Ascending aorta (tissue), 2 donors: Measurements from ENCODE around the gene ACSM4. TPM values are rescaled to one million over a fixed set of nuclear protein-coding genes. Genes with fewer than 3 reads are reported as not detected.

Experiments used
- DNase-seq, 2 donors: peaks; one replicate each; pipeline ENCODE4 v3.0.0-alpha.2; 2019; ENCODE audit warnings: low spot score in 2 of 2
- H3K27ac ChIP-seq, 2 donors: fragments of 200-600 bp; sonication (generic); one replicate each; pipeline ENCODE4 v1.5.1; 2016 to 2017; ENCODE audit warnings: mild to moderate bottlenecking in 1 of 2
- H3K27me3 ChIP-seq: fragments of 200-600 bp; sonication (generic); one replicate; pipeline ENCODE4 v1.5.1; 2017
- H3K36me3 ChIP-seq, 2 donors: fragments of 200-600 bp; sonication (generic); one replicate each; pipeline ENCODE4 v1.5.1; 2016
- H3K4me1 ChIP-seq, 2 donors: fragments of 200-600 bp; sonication (generic); one replicate each; pipeline ENCODE4 v1.5.1; 2016 to 2017; ENCODE audit warnings: mild to moderate bottlenecking in 1 of 2
- H3K4me3 ChIP-seq, 2 donors: fragments of 200-600 bp; sonication (generic); one replicate each; pipeline ENCODE4 v1.5.1; 2016 to 2017; ENCODE audit warnings: mild to moderate bottlenecking in 1 of 2
- H3K9me3 ChIP-seq, 2 donors: fragments of 200-600 bp; sonication (generic); one replicate each; pipeline ENCODE4 v1.5.1; 2016
- CTCF ChIP-seq, 3 experiments: fragments of 200-600 bp in 2 of 3; fragments of 450-650 bp in 1 of 3; sonication (generic) in 2 of 3; IDR thresholded peaks; one replicate each; pipeline ENCODE4 v1.5.1; 2016 to 2019; ENCODE audit warnings: antibody characterized with exemption in 3 of 3, mild to moderate bottlenecking in 1 of 3, moderate library complexity in 1 of 3
- intact Hi-C: fragments of 100-400 bp; cut with DNase I; formaldehyde crosslinking; loops from one replicate; pipeline ENCODE4 v1.15.1; 2023
- total RNA-seq: library from RNA; depleted of rRNA; stranded (reverse); fragments of >200 nt; gene quantifications from one replicate; pipeline ENCODE4 v1.1.0, GENCODE V29; 2016

The ACSM4 gene
- total RNA-seq, 1 donor from 2014 or later, result not detected

GRCh38 chr12:7339675-7340074, 35.8 kb downstream of the ACSM4 start:
- TF ChIP-seq CTCF (IDR thresholded peaks at IDR 0.05), result no peak
- H3K4me3 ChIP-seq, result no peak overlapping the region
- no peak overlapping the region for H3K27ac ChIP-seq
- peaks cover 6 to 7% of the 10 kb centered on the region in 2 donors for H3K9me3 ChIP-seq
- H3K4me1 ChIP-seq, result no peaks in the 10 kb centered on the region
- DNase-seq, result no peak
- no peaks in the 10 kb centered on the region for H3K27me3 ChIP-seq
- intact Hi-C loops, result no loop called here
- H3K36me3 ChIP-seq, result no peaks in the 10 kb centered on the region

- H3K4me1 ChIP-seq, result no peaks in the 10 kb centered on the region
Measured at GRCh38 chr12:7344833-7345606, 41.1 kb downstream of the ACSM4 start.

DNA sequence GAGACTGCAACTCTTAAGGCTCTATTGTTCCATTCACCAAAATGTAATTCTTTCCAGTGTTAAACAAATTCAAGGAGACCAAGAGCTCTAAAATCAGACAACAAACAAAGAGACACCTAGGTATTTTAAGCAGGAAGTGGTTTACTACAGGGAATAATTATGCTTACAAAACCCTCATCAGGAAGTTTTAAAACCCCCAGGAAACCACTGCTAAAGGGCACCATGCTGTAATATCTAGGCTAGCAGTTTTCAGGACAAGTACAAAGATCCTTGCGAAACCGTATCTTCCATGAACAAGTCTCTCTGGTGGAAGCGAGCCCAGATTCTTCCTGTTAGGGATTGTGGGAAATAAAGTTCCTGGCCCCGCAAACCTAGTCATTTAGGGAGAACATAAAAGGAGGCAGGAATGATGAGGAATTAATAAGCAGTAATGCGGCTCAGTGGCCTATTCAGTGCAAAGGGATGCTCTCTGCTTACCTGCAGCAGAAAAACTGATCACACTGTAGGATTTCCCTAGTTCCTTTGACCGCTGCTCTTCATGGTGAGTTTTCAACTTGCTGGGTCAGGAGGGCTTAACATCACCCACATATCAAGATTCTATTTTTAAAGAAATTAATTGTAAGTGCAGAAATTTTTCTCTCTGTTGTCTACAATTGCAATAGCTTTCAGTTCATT, 42.8 kb downstream of the ACSM4 start:
- TF ChIP-seq CTCF (IDR thresholded peaks at IDR 0.05), result no peak
- Histone ChIP-seq H3K36me3 (no peaks in the 10 kb centered on the region), H3K9me3 (peaks cover 9 to 12% of the 10 kb centered on the region in 2 donors), H3K4me1 (no peaks in the 10 kb centered on the region), H3K4me3 (no peak overlapping the region), H3K27me3 (no peaks in the 10 kb centered on the region), H3K27ac (no peak overlapping the region)
- intact Hi-C loops, result no loop called here
- DNase-seq, result no peak

More at GRCh38 chr12:7344833-7345606, 41.1 kb downstream of the ACSM4 start:
- Histone ChIP-seq H3K27me3 (no peaks in the 10 kb centered on the region), H3K27ac (no peak overlapping the region), H3K9me3 (peaks cover 9 to 12% of the 10 kb centered on the region in 2 donors), H3K36me3 (no peaks in the 10 kb centered on the region), H3K4me3 (no peak overlapping the region)
- no peak for DNase-seq
- no peak for TF ChIP-seq CTCF (IDR thresholded peaks at IDR 0.05)
- intact Hi-C loops, result no loop called here

DNA sequence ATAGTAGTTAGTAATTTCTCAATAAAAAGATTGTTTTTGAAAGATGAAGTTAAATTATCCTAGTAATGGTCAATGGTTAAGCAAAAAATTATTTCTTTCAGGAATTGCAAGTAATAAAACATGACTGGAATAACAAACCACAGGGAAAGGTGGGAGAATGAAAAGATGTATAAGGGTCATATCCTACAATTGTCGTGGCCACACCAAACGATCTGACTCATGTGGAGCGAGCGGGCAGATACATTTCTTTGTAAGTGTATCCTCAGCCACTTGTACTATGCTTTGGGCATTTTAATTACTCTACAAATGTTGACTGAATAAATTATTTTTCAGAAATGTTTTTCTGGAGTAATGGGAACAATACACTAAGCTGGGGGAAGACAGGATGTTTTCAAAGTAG, 45.5 kb downstream of the ACSM4 start:
- intact Hi-C loops, result no loop called here

DNA sequence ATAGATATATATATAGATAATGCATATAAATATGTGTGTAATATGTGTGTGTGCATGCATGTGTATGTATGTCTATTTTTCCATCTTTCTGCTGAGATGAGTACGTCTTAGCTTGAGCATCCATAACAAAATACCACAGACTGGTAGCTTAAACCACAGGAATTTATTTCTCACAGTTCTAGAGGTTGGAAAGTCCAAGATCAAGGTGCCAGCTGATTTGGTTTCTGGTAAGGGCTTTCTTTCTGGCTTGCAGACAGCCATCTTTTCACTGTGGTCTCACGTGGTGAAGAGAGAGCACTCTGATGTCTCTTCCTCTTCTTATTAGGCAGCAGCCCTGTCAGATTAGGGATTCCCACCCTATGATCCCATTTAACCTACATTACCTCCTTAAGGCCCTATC, 47.3 kb downstream of the ACSM4 start:
- Histone ChIP-seq H3K36me3 (no peaks in the 10 kb centered on the region), H3K9me3 (no peaks in the 10 kb centered on the region), H3K4me3 (no peak overlapping the region), H3K4me1 (no peaks in the 10 kb centered on the region), H3K27ac (no peak overlapping the region), H3K27me3 (no peaks in the 10 kb centered on the region)
- intact Hi-C loops, result no loop called here
- no peak for DNase-seq
- TF ChIP-seq CTCF (IDR thresholded peaks at IDR 0.05), result no peak

More for the DNA sequence above, 45.5 kb downstream of the ACSM4 start:
- no peaks in the 10 kb centered on the region for H3K4me1 ChIP-seq
- no peak overlapping the region for H3K27ac ChIP-seq
- H3K9me3 ChIP-seq, result peaks cover 6 to 8% of the 10 kb centered on the region in 2 donors
- DNase-seq, result no peak
- no peaks in the 10 kb centered on the region for H3K36me3 ChIP-seq
- no peaks in the 10 kb centered on the region for H3K27me3 ChIP-seq
- no peak overlapping the region for H3K4me3 ChIP-seq
- TF ChIP-seq CTCF (IDR thresholded peaks at IDR 0.05), result no peak
